ENCODE measurements around the gene ELOVL7.
"Not testable (repeated sequence)": the region's sequence is repeated elsewhere in the genome, so short reads cannot be mapped to it uniquely, and the experiment has no call there.

Gene ELOVL7

DNA sequence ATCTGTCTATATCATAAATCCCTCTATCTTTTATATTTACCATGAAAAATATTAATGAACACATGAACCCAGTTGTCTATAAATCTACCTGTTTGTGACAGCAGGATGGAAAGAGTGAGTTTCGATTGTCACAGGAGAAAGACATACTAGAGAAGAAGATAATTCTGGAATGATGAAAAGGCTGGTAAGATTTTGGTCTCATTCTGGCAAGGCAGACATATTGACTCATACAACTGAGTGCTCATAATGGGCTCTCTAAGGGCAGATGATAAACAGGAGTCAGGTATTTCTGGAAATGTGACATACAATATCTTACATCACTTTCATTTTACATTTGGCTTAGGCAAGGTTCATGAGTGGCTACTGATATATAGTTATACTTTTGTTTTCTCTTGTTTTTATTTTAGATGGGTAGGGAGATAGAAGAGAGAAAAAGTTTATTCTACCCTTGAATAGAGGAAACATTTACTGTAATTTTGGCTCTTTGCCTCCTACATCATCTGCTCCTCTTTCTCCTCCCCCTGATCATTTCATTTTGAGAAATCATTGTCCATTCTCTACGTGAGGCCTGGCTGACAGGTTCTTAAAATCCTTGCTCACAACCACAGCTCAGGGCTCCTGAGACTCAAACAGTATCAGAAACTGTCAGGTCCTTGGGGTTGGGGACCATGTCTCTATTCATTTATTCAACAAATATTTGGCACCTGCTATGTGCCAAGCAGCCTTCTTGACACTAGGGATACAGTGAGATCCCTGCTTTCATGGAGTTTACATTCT lies 14.4 kb downstream of the ELOVL7 start:
- DNase-seq, result no peak

DNA sequence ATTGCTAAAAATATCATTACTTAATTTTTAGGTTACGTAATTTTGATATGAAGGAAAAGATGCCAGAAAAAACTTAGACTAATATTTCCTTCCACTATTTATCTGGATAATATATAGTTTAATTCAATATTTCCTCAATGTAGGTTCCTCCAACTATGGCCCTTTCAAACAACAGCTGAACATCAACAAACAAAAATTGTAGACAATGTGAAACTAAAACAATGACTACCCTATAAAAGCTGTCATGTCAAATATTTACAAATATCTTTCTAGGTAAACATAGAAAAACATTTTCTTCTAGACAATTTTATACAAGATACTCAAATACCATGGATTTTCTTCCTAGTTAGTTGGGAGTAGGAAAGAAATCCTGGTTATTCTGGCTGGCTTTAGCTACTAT lies 16.9 kb downstream of the ELOVL7 start:
- no peak for DNase-seq

DNA sequence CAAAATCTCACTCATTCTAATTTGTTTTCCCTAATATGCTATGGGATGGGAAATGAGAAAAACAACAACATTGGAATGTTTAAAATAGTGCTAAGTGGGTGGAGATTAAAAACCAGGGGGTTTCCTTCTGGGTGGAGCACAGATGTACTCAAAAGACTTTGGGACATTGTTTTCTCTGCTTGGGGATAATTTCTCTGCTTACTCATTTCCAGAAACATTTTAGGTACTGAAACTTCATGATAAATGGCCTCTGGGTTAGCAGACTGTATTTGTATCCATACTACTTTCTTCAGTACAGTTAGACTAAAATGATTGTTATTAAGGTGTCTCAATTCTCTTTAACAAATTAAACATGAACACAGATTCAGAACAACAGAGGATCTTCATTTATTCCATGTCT lies 17.4 kb downstream of the ELOVL7 start:
- no peak for DNase-seq

DNA sequence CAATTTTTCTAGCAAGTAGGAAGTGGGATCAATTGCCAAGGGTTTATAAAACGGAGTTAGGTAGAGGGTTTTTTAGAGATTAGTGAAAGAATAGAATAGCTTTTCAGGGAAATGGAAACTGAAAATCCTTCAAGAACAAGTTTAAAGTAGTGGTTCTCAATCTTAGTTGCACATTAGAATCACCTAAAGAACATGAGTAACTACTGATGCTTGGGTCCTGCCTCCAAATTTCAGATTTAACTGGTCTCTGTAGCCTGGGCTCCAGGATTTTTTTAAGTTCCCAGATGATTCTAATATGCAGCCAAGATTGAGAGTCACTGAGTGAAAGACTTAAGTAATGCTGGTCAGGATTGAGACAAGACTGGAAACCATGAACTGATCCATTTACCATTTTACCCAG lies 20.5 kb downstream of the ELOVL7 start:
- no peak for DNase-seq

DNA sequence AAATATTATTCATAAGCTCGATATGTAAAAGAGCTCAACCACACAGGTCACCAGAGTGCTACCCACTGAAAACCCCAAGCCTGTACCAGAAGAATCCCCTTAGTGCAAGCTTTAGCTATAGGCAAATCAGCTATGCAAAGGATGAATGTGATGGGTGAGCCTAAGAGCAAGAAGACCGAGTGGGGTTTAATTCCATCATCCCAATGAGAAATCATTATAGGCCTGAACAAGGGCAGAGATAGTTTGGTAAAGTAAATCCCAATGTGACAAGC lies 21.8 kb downstream of the ELOVL7 start:
- no peak for DNase-seq

DNA sequence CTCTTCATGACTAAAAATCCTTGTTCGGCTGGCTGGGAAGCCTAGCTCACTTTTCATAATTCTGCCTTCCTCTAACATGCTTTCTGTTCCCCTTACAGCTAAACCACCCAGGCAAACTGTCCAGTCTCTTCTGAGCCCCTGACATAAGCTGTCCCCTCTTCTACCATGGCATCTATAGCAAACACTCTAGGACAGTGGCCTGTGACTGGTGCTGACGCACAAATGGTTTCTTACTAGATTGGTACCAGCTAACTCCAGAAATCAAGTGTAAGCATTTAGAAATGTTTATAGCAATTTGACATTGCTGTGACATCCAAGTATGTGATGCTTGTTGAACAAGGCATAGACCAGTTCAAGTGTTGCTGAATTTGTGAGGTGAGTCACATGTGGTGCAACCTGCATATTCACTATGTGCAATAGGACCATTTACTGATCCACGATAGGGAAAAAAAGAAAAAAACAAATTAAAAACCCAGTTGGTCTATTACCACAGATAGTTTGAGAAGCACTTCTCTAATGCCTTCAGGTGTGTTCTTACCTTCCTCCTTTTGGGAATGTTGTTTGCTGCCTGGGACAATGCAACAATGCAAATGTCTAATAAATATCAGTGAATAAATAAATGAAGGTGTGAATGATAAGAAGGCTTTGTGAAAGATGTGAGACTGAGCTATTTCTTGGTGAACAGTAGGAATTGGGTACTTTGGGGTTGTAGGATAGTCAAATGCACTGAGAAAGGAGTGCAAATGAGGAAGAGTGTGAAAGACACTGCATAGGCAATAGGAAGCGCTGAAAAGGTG lies 22.4 kb downstream of the ELOVL7 start:
- DNase-seq, result no peak

DNA sequence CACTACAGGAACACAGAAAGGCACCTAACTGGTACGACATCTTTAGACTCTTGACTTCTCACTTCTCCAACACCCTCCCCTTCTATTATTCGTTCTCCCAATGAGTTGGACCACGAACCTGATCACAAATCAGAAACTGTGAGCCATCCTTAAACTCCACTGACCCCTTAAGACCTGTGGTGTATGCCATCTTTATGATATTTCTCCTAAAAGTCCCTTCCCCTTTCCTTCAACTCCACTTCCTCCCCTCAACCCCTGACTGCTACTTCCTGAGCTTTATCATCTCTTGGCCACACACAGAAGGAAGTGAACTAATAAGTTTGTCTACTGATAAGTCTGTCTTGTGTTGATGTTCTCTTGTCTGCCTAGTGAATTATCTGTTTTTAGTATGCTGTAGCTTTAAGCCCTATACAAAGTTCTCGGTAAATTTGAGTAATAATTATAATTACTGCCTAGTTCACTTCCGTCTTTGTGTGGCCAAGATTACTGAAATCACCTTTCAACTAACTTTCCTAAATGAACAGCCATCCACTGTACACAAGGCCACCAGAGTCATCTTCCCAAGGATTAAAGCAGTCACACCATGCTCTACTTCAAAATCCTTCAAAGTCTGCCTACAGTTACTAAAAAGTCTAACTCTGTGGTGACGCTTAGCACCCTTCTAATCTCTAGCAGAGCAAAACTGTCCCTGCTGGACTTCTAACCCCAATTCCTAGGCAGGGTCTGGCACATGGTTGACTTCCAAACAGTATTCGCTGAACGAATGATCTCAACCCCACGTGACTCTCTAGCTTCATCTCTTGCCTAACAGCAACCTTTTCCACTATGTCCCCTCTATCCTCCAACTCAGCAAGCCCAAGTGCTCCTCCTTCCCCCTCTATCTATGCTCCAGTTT lies 23.2 kb downstream of the ELOVL7 start:
- DNase-seq, result no peak

DNA sequence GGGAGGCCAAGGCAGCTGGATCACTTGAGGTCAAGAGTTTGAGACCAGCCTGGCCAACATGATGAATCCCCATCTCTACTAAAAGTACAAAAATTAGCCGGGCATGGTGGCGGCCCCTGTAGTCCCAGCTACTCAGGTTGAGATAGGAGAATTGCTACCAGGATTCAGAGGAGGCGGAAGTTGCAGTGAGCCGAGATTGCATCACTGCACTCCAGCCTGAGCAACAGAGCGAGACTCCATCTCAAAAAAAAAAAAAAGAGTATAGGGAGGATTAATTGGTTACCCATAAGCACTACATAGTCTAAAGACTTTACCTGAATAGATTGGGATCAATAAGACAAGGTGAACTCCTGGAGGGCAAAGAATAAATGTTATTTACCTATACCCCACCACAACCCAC lies 27.9 kb downstream of the ELOVL7 start:
- DNase-seq, result not testable (repeated sequence)

DNA sequence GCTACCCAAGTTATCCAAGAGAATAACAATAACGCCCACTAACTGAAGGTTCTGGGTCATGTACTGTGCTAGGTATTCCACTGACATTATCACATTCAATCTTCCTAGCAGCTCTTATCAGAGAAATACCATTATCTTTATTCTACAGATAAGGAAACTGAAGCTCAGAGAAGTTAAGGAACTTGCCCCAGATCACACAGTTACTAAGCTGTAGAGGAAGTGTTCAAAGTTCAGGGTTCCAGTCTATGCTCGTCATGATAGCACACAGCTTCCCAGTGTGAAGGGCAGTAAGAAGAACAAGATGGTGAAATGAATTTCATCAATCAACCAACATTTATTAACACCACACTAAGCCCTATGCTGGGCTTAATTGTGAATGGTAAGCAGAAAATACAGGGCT lies 29.6 kb downstream of the ELOVL7 start:
- no peak for DNase-seq

DNA sequence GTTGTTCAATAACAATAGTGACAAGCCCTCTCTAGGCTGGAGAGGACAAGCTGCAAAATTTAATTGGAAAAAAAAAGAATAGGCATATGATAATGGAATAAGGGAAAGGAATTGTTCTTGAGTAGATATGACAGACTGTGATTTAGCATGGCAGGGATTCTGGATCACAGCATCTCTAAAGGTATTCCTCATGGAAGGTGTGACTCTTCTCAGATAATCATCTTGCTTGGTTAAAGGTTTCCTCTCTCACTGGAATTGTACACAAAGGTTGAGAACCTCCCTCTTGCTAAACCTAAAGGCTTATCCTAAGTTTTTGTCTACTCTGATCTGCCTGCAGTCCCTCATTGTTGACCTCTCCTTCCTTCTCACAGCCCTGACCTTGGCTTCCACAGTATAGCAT lies 31.6 kb downstream of the ELOVL7 start:
- DNase-seq, result no peak

DNA sequence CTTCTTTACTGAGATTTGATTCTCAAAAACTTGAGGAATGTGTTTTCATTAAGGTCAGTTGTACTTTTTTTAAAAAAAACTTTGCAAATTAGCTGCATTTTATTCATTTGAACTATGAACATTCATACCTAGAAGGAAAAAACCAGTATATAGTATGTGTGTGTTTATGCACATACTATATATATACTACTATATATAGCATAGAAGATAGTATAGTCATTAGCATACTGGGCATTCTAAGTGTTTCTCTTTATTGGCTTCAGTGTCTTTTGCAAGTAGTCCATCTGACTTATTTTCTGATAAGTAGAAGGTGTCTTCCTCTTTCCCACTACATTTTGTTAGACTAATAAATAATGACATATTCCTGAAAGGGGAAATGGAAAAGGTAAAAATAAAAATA lies 33.0 kb downstream of the ELOVL7 start:
- DNase-seq, result no peak

DNA sequence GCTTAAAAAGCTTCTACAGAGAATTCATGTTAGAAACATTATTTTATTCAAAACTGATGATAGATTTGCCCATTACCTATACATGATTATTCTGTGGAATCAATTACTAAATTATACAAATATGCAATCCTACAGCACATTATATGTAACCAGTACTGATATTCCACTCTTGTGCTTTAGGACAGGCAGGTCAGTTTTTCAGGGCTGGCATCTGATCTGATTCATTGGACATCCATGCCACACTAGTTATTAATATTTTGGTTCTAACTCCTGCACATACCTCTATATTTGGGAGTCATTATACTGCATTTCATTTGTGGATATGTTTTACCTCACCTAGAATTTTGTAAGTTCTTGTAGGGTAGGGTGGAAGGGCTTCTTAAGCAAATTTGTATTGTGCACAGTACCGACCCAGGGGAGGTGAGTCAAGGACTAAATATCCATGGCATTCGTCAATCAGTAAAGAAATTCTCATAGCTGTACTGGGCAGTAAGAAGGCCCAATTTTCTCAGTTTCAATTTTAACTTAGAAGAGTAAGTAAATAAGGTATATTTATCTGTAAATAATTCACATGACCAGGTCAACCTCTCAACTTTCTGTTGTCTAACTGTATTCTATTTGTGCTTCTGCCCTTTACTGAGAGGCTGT lies 33.5 kb downstream of the ELOVL7 start:
- no peak for DNase-seq

DNA sequence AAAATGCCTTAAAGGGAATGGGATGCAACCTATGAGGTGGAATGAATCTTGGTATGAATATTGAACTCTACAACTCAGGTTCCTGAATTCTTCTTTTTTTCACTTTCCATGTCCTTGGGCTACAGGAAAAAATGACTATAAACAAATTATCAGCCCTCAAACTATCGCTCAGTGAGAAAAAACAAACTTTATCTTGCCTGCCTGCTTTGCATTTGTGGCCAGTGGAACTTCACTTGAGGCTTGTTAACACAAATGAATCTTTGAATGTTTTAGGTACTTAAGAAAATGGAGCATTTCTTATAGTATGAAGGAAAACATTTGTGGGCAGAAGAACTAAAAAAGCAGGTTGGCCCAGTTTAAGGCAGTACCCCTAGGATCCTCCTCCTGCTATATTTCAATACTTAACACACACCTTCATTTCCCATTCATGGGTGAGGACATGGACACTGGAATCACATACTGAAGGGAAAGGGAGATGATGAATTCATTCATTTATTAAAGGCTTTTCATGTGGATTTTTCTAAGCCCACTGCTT lies 34.1 kb downstream of the ELOVL7 start:
- no peak for DNase-seq

DNA sequence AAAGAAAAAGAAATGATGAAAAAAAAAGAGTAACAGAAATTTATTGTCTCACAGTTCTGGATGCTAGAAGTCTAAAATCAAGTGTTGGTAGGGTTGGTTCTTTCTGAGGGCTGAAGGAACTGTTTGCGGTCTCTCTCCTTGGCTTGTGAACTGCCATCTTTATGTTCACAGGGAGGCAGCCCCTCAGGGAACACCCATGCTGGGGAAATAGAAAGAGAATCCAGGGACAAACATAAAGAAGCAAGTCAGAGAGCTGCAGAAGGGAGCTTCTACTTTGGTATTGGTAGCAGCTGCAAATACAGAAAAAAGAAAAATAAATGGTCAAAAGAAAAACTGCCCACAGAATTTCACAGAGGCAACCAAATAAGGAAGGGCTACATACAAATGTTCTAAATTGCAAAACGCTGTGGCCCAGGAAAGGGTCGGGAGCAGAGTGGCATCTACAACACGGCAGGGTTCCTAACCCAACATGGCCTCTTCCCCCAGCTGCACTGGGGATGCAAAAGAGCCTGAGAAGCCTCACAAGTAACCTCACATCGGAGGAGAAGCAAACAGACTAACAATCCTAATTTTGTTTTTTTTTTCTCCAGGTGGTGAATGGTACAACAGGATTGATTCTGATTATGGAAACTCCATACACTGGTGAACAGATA lies 37.4 kb downstream of the ELOVL7 start:
- DNase-seq, result no peak

DNA sequence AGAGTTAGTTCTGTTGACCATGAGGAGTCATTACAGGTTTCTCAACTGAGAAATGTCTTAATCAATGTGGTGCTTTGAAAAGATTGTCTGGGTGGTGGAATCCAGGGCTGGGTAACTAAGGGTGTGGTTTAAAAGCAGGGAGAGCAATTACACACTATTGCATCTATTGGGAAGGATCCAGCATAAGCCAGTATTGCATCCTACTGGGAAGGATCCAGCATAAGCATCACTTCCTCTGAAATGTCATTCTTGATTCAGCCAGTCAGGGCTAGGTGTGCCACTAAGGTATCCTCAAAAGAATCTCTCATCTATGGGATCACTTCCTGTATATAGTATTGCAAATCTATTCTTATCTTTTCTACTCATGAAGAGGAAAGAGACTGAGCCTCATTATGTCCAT lies 38.6 kb downstream of the ELOVL7 start:
- no peak for DNase-seq

DNA sequence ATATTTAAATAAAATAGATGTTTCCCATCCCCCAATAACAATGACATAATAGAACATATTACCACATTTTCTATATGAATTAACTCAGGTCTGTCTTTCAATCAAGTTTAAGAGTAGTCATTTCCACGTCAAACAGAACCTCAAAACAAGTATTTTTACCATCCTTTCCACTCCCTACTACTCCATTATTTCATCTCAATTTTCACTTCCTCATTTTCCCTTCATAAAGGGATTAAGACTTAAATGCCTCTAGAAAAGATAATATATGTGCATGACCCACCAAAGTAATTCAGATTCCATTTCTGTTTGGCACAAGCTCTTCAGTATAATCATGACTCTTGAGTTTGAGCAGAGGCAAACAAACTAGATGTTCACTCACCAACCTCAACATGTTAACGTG lies 40.4 kb downstream of the ELOVL7 start:
- DNase-seq, result no peak

DNA sequence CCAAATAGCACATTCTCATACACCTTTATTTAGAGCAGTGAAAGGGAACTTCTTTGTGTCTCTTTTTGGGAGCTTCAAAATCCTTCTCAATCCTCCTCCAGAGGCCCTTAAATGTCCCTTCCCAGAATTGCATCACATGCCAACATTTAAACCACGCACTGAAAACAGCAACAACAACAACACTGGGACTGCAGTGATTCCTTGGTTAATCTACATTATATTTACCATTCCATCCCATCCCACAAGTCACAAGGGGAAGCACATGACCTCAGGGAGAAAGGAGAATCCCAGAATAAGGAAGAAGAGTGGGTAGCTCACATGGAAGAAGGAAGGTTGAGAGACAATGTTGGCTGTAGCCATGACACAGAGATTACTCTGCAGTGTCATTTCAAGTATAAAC lies 41.1 kb downstream of the ELOVL7 start:
- no peak for DNase-seq

DNA sequence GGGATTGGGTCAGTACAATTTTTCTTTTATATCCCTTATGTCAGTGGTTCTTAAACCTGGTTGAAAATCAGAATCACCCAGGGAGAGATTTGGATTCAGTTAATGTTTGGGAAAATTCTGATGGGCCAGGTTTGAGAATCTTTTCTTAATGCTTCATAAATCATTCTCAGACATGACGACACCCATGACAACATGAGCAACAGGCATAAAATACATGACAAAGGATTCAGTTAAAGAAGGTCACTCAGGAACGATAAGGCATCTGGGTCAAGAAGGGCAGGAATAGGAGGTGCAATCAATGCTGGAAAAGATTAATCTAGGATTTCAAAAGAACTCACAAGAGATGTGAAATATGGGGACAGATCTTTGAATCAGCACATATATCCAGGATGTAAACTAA lies 41.8 kb downstream of the ELOVL7 start:
- DNase-seq, result no peak

DNA sequence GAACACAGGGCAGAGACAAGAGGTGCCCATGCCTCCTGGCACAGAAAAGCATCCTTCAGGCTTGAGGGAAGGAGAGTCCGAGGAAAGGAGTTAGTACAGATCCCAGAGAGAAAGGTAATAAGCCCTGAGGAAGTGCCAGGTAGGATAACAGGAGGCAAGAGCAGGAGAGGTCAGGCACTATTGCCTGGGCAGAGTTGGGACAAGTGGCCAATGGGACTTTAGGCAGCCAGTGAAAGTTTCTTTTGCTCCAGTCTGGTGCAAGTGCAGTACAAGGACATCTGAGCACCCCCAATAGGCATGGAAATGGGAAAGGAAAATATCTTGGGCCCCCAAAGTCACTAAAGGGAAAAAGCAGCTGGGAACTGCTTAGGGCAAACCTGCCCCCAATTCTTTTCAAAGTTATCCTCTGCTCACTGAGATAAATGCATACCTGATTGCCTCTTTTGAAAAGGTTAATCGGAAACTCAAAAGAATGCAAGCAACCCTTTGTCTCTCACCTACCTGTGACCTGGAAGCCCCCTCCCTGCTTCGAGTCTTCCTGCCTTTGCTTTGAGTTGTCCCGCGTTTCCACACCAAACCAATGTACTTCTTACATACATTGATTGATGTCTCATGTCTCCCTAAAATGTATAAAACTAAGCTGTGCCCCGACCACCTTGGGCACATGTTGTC lies 46.5 kb downstream of the ELOVL7 start:
- no peak for DNase-seq

DNA sequence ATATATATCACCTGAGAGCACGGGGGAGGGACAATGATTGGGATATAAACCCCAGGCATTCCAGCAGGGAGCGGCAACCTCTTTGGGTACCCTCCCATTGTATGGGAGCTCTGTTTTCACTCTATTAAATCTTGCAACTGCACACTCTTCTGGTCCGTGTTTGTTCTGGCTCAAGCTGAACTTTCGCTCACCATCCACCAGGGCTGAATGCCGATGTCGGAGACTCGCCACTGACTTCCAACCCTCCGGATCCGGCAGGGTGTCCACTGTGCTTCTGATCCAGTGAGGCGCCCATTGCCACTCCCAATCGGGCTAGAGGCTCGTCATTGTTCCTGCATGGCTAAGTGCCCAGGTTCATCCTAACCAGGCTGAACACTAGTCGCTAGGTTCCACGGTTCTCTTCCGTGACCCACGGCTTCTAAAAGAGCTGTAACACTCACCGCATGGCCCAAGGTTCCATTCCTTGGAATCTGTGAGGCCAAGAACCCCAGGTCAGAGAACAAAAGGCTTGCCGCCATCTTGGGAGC lies 48.6 kb downstream of the ELOVL7 start:
- DNase-seq, result not testable (repeated sequence)

DNA sequence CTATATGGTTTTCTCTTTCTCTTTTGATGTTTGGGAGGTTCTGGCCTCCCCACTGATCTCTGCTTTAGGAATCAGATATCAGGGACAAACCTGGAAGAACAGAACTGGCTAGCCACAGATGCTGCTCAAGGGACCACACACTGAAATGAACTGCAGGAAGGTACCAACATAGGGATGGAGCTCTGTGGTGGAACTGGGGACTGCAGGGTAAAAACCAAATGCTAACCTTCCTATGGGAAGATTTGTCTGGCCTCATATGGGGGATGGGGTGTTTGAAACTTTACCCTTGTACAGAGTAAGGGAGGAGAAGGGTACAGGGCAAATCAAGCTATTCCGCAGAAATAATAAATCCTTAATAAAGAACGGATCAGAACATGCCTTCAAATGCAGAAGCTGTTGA lies 49.4 kb downstream of the ELOVL7 start:
- no peak for DNase-seq

DNA sequence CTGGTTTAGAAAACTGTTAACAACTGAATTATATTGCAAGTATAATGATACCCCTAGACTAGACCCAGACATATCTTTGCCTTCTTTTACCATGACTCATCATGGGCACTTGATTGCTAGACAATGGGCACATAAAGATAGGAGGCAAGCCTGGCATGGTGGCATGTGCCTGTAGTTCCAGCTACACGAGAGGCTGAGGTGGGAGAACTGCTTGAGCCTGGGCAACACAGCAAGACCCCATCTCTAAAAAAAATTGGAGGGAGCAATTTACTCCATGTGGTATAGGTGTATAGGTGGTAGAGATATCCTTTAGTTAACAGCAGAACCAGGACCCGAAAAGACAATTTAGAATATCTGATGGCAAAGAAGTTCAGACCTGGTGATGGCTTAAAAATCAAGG lies 51.6 kb downstream of the ELOVL7 start:
- DNase-seq, result no peak
